MM.1S (cell line): ENCODE measurements around the gene TOR1A.

Source experiments
- CTCF ChIP-seq: fragments of 300-600 bp; sonication (generic); IDR thresholded peaks from 2 replicates; pipeline ENCODE4 v1.5.1; 2016; ENCODE audit warnings: antibody characterized with exemption, low read length, mixed read lengths
- EZH2phosphoT487 ChIP-seq: fragments of 300-600 bp; sonication (generic); IDR thresholded peaks from 2 replicates; pipeline ENCODE4 v1.6.1; 2018; ENCODE audit warnings: antibody characterized with exemption, low read length

GRCh38 chr9:129765764-129766317 is 58.1 kb downstream of the TOR1A start:
- TF ChIP-seq CTCF (no peak), EZH2phosphoT487 (no peak)
